A549 (cell line): ENCODE measurements around the gene ZNRF3. TPM values are rescaled to one million over a fixed set of nuclear protein-coding genes. Genes with fewer than 3 reads are reported as not detected.

Experiments used
- ATAC-seq, 2 experiments: fragments of 200-7000 bp in 1 of 2; fragments of >200 bp in 1 of 2; cut with Nextera tagmentation in 1 of 2; cut with Tn5 transposase in 1 of 2; 3 replicates each; pipeline versions ENCODE4 v1.8.0 to v1.9.1; 2018 to 2020; ENCODE audit warnings: mild to moderate bottlenecking in 1 of 2, moderate library complexity in 1 of 2
- CTCF ChIA-PET: fragments of 300-600 bp; sonication (Branson Sonifier 250); formaldehyde crosslinking; extraction: SDS; loops from one replicate; lab custom pipeline; 2021; ENCODE audit warnings: antibody characterized with exemption, inconsistent platforms; lab: Yijun Ruan, JAX
- POLR2A ChIA-PET: fragments of 350-600 bp; formaldehyde crosslinking; extraction: SDS; loops from one replicate; lab custom pipeline; 2021; ENCODE audit warnings: antibody characterized with exemption, inconsistent platforms; lab: Yijun Ruan, JAX
- DNase-seq, 2 experiments: peaks; one replicate each; pipeline versions ENCODE4 v3.0.0 to v3.0.0-alpha.2; 2011 to 2016; ENCODE audit warnings: low read depth in 1 of 2, low spot score in 1 of 2
- FAIRE-seq: peaks from 2 replicates; lab custom pipeline; 2011; peaks lifted over from hg19 to GRCh38; lab: Jason Lieb, UNC
- H3K27ac ChIP-seq, 2 experiments: fragments of >200 bp; sonication (Bioruptor Twin); formaldehyde crosslinking; 3 replicates each; pipeline ENCODE4 v1.5.1; 2016 to 2017
- H3K4me1 ChIP-seq: fragments of >200 bp; sonication (Bioruptor Twin); formaldehyde crosslinking; 3 replicates; pipeline ENCODE4 v1.6.1; 2016
- H3K4me2 ChIP-seq: fragments of >200 bp; sonication (Bioruptor Twin); formaldehyde crosslinking; 3 replicates; pipeline ENCODE4 v1.6.1; 2016
- H3K4me3 ChIP-seq: fragments of >200 bp; sonication (Bioruptor Twin); formaldehyde crosslinking; 3 replicates; pipeline ENCODE4 v1.5.1; 2016
- H3K9me3 ChIP-seq: fragments of >200 bp; sonication (Bioruptor Twin); formaldehyde crosslinking; 3 replicates; pipeline ENCODE4 v1.6.1; 2016
- CBX8 ChIP-seq: fragments of 200-600 bp; sonication (generic); IDR thresholded peaks from 2 replicates; pipeline ENCODE4 v1.6.1; 2016
- EHF ChIP-seq: fragments of 250-450 bp; sonication (Bioruptor Pico); IDR thresholded peaks from 2 replicates; pipeline ENCODE4 v1.5.0; 2020; ENCODE audit warnings: mild to moderate bottlenecking
- FOSB ChIP-seq: fragments of 250-450 bp; sonication (Bioruptor Pico); IDR thresholded peaks from 2 replicates; pipeline ENCODE4 v1.5.0; 2020; ENCODE audit warnings: mild to moderate bottlenecking, moderate library complexity
- GATA3 ChIP-seq: IDR thresholded peaks from 2 replicates; pipeline ENCODE4 v1.6.1; 2012; ENCODE audit warnings: borderline replicate concordance
- JUN ChIP-seq, 2 experiments: fragments of >200 bp; sonication (Bioruptor Twin); formaldehyde crosslinking; IDR thresholded peaks; 2 replicates in 1 of 2; 3 replicates in 1 of 2; pipeline ENCODE4 v1.6.1; 2016 to 2017
- KDM1A ChIP-seq: fragments of 200-600 bp; sonication (generic); IDR thresholded peaks from 2 replicates; pipeline ENCODE4 v1.6.1; 2016; ENCODE audit warnings: low read depth, mild to moderate bottlenecking
- MAZ ChIP-seq: fragments of 150-350 bp; IDR thresholded peaks from 2 replicates; pipeline ENCODE4 v1.6.1; 2014; ENCODE audit warnings: antibody characterized with exemption, low read depth, low read length, borderline replicate concordance
- NFE2L2 ChIP-seq: fragments of 150-350 bp; conservative IDR thresholded peaks from 2 replicates; pipeline ENCODE4 v1.6.1; 2014; ENCODE audit warnings: low read length
- NPAS2 ChIP-seq: fragments of 250-450 bp; sonication (Bioruptor Pico); IDR thresholded peaks from 2 replicates; pipeline ENCODE4 v1.8.0; 2022; ENCODE audit warnings: mild to moderate bottlenecking, moderate library complexity, borderline replicate concordance
- POLR2AphosphoS2 ChIP-seq: conservative IDR thresholded peaks from 2 replicates; pipeline ENCODE4 v1.6.1; 2012; ENCODE audit warnings: low read length, improper control_type of control experiment, inconsistent platforms
- RAD21 ChIP-seq, 2 experiments: fragments of >200 bp in 1 of 2; sonication (Bioruptor Twin) in 1 of 2; formaldehyde crosslinking in 1 of 2; IDR thresholded peaks in 1 of 2; conservative IDR thresholded peaks in 1 of 2; 2 replicates in 1 of 2; 3 replicates in 1 of 2; pipeline ENCODE4 v1.6.1; 2012 to 2018; ENCODE audit warnings: inconsistent platforms in 1 of 2
- RARB ChIP-seq: fragments of 250-450 bp; sonication (Bioruptor Pico); IDR thresholded peaks from 2 replicates; pipeline ENCODE4 v1.8.0; 2021; ENCODE audit warnings: mild to moderate bottlenecking, moderate library complexity
- SREBF2 ChIP-seq: fragments of 450-650 bp; IDR thresholded peaks from 2 replicates; pipeline ENCODE4 v1.6.1; 2014; ENCODE audit warnings: mild to moderate bottlenecking, moderate library complexity
- TFCP2L1 ChIP-seq: fragments of 250-450 bp; sonication (Bioruptor Pico); IDR thresholded peaks from 2 replicates; pipeline ENCODE4 v1.5.0; 2021; ENCODE audit warnings: mild to moderate bottlenecking
- TP53 ChIP-seq: fragments of 250-450 bp; sonication (Bioruptor Pico); IDR thresholded peaks from 2 replicates; pipeline ENCODE4 v1.5.0; 2021; ENCODE audit warnings: mild to moderate bottlenecking, moderate library complexity
- ZC3H11A ChIP-seq: fragments of 450-650 bp; IDR thresholded peaks from 2 replicates; pipeline ENCODE4 v1.6.1; 2014; ENCODE audit warnings: antibody characterized with exemption, mild to moderate bottlenecking
- WGBS: methylation state at CpG from one replicate; pipeline ENCODE4 v1.1.6; 2017; ENCODE audit errors: missing lambda C conversion rate; 5-methylcytosine and 5-hydroxymethylcytosine counted together
- polyA plus RNA-seq, 4 experiments: library from polyadenylated mRNA; depleted of rRNA in 3 of 4; stranded (reverse); fragments of >200 nt; fragmentation: RNase III in 1 of 4; extraction: RNeasy Plus Mini Kit Qiagen cat#74134 plus additional on column Dnase treatment in 1 of 4; gene quantifications; 2 replicates in 3 of 4; 3 replicates in 1 of 4; pipeline ENCODE4 v1.2.3, GENCODE V29; 2011 to 2017
- TF ChIP-seq, protein P1 (sequence below): fragments of >200 bp; sonication (Bioruptor Twin); formaldehyde crosslinking; IDR thresholded peaks from 2 replicates; pipeline ENCODE4 v1.6.1; 2016
- TF ChIP-seq, protein P2 (sequence below): fragments of 250-450 bp; sonication (Bioruptor Pico); IDR thresholded peaks from 2 replicates; pipeline ENCODE4 v1.5.0; 2020; ENCODE audit warnings: low read depth, mild to moderate bottlenecking, moderate library complexity
- TF ChIP-seq, protein P3 (sequence below): fragments of 150-350 bp; IDR thresholded peaks from 2 replicates; pipeline ENCODE4 v1.6.1; 2014; ENCODE audit warnings: low read depth, mild to moderate bottlenecking, low read length
- TF ChIP-seq, protein P4 (sequence below): fragments of >200 bp; sonication (Bioruptor Twin); formaldehyde crosslinking; IDR thresholded peaks from 3 replicates; pipeline ENCODE4 v1.6.1; 2016
- TF ChIP-seq, protein P5 (sequence below): fragments of 450-650 bp; IDR thresholded peaks from 2 replicates; pipeline ENCODE4 v1.6.1; 2014; ENCODE audit warnings: antibody characterized with exemption
- TF ChIP-seq, protein P6 (sequence below): fragments of >200 bp; sonication (Bioruptor Twin); formaldehyde crosslinking; IDR thresholded peaks from 3 replicates; pipeline ENCODE4 v1.5.1; 2016
- TF ChIP-seq, protein P7 (sequence below): IDR thresholded peaks from 2 replicates; pipeline ENCODE4 v1.6.1; 2012
- TF ChIP-seq, protein P8 (sequence below): fragments of 250-450 bp; sonication (Bioruptor Pico); IDR thresholded peaks from 2 replicates; pipeline ENCODE4 v1.5.0; 2021; ENCODE audit warnings: mild to moderate bottlenecking, moderate library complexity, borderline replicate concordance

Gene ZNRF3
- polyA plus RNA-seq, 2 of the 4 experiments (the other 2 are of a cell fraction): 4.6 to 6.9 TPM

DNA sequence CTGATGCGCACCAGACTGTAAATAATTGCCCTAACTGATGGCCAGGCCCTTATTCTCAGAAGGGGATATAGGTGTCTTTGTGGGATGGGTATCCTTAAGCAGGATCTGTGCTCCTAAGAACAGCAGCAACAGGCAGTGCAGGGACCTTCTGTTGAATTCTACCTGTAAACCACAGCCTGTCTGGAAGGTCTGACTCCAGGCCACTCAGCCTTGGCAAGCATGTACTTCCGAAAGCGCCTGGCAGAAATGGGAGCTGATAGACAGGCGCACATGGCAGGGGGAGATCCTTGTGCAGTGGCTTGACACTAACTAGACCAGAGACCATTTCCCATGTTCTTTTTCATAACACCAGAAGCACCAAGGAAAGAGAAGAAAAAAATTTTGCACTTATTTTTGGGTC, 119.2 kb downstream of the ZNRF3 start:
- no peak for DNase-seq
- FAIRE-seq: no peak
- CTCF ChIA-PET: no interaction called here
- H3K4me2 ChIP-seq: no peak overlapping the region
- H3K4me1 ChIP-seq: peaks cover 30% of the 10 kb centered on the region
- no peak overlapping the region for H3K4me3 ChIP-seq
- no peaks in the 10 kb centered on the region for H3K9me3 ChIP-seq
- TF ChIP-seq KDM1A: no peak
- TF ChIP-seq, protein P1, sequence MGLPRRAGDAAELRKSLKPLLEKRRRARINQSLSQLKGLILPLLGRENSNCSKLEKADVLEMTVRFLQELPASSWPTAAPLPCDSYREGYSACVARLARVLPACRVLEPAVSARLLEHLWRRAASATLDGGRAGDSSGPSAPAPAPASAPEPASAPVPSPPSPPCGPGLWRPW: no peak
- no peak for TF ChIP-seq NPAS2 (CRISPR knock-in tag)
- TF ChIP-seq MAZ: no peak
- no peak for TF ChIP-seq POLR2AphosphoS2
- TF ChIP-seq RAD21 (conservative IDR thresholded peaks at IDR 0.05 in 1 of 2, IDR thresholded peaks at IDR 0.05 in 1 of 2): no peak
- no peak for TF ChIP-seq EHF (CRISPR knock-in tag)
- TF ChIP-seq FOSB (CRISPR knock-in tag): no peak
- no peak for TF ChIP-seq RARB (CRISPR knock-in tag)
- ATAC-seq: no peak
- WGBS: 86% methylated on average over 4 of the region's 4 CpGs
- H3K27ac ChIP-seq: 0 out of 6 replicates have a peak overlapping the region, but pooled peaks of 1 of the 2 experiments have one; percentile 28
- POLR2A ChIA-PET: no interaction called here

DNA sequence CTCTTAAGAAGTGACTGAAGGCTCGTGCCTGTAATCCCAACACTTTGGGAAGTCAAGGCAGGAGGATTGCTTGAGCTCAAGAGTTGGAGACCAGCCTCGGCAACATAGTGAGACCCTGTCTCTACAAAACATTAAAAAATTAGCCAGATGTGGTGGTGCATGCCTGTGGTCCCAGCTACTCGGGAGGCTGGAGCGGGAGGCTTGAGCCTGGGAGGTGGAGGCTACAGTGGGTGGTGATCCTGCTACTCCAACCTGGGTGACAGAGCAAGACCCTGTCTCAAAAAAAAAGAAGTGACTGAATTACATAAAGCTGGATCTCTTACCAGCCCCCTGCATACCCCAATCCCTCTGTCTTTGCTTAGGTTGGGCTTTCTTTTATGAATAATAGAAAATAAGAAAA, 120.2 kb downstream of the ZNRF3 start:
- no peak overlapping the region for H3K4me2 ChIP-seq
- ATAC-seq (no peak), FAIRE-seq (no peak), DNase-seq (no peak)
- peak overlapping the region in 1 of 2 experiments; percentile 48; a peak in 1 of 6 replicates for H3K27ac ChIP-seq
- POLR2A ChIA-PET: no interaction called here
- CTCF ChIA-PET: interaction anchor here (1.3 kb wide), 1 partner anchor 37 kb away, joined by 3 read pairs; no protein-coding TSS in a partner anchor
- no peak overlapping the region for H3K4me3 ChIP-seq
- H3K4me1 ChIP-seq: peaks cover 30% of the 10 kb centered on the region
- WGBS: 93% methylated on average over 3 of the region's 4 CpGs
- H3K9me3 ChIP-seq: no peaks in the 10 kb centered on the region
- TF ChIP-seq, protein P2, sequence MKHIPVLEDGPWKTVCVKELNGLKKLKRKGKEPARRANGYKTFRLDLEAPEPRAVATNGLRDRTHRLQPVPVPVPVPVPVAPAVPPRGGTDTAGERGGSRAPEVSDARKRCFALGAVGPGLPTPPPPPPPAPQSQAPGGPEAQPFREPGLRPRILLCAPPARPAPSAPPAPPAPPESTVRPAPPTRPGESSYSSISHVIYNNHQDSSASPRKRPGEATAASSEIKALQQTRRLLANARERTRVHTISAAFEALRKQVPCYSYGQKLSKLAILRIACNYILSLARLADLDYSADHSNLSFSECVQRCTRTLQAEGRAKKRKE (CRISPR knock-in tag): no peak
- TF ChIP-seq, protein P3, sequence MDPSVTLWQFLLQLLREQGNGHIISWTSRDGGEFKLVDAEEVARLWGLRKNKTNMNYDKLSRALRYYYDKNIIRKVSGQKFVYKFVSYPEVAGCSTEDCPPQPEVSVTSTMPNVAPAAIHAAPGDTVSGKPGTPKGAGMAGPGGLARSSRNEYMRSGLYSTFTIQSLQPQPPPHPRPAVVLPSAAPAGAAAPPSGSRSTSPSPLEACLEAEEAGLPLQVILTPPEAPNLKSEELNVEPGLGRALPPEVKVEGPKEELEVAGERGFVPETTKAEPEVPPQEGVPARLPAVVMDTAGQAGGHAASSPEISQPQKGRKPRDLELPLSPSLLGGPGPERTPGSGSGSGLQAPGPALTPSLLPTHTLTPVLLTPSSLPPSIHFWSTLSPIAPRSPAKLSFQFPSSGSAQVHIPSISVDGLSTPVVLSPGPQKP: no peak
- TF ChIP-seq POLR2AphosphoS2 (no peak), TP53 (no peak), FOSB (CRISPR knock-in tag) (no peak), TFCP2L1 (CRISPR knock-in tag) (no peak), CBX8 (no peak), ZC3H11A (no peak), KDM1A (no peak), JUN (IDR thresholded peaks at IDR 0.05) (no peak), SREBF2 (no peak), NFE2L2 (no peak), RAD21 (conservative IDR thresholded peaks at IDR 0.05 in 1 of 2, IDR thresholded peaks at IDR 0.05 in 1 of 2) (no peak), GATA3 (no peak)
- TF ChIP-seq, protein P4, sequence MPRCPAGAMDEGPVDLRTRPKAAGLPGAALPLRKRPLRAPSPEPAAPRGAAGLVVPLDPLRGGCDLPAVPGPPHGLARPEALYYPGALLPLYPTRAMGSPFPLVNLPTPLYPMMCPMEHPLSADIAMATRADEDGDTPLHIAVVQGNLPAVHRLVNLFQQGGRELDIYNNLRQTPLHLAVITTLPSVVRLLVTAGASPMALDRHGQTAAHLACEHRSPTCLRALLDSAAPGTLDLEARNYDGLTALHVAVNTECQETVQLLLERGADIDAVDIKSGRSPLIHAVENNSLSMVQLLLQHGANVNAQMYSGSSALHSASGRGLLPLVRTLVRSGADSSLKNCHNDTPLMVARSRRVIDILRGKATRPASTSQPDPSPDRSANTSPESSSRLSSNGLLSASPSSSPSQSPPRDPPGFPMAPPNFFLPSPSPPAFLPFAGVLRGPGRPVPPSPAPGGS: no peak
- TF ChIP-seq, protein P1: no peak
- TF ChIP-seq, protein P5, sequence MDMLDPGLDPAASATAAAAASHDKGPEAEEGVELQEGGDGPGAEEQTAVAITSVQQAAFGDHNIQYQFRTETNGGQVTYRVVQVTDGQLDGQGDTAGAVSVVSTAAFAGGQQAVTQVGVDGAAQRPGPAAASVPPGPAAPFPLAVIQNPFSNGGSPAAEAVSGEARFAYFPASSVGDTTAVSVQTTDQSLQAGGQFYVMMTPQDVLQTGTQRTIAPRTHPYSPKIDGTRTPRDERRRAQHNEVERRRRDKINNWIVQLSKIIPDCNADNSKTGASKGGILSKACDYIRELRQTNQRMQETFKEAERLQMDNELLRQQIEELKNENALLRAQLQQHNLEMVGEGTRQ: no peak
- TF ChIP-seq, protein P6, sequence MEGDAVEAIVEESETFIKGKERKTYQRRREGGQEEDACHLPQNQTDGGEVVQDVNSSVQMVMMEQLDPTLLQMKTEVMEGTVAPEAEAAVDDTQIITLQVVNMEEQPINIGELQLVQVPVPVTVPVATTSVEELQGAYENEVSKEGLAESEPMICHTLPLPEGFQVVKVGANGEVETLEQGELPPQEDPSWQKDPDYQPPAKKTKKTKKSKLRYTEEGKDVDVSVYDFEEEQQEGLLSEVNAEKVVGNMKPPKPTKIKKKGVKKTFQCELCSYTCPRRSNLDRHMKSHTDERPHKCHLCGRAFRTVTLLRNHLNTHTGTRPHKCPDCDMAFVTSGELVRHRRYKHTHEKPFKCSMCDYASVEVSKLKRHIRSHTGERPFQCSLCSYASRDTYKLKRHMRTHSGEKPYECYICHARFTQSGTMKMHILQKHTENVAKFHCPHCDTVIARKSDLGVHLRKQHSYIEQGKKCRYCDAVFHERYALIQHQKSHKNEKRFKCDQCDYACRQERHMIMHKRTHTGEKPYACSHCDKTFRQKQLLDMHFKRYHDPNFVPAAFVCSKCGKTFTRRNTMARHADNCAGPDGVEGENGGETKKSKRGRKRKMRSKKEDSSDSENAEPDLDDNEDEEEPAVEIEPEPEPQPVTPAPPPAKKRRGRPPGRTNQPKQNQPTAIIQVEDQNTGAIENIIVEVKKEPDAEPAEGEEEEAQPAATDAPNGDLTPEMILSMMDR: no peak
- TF ChIP-seq, protein P7, sequence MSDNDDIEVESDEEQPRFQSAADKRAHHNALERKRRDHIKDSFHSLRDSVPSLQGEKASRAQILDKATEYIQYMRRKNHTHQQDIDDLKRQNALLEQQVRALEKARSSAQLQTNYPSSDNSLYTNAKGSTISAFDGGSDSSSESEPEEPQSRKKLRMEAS: no peak
- TF ChIP-seq, protein P8, sequence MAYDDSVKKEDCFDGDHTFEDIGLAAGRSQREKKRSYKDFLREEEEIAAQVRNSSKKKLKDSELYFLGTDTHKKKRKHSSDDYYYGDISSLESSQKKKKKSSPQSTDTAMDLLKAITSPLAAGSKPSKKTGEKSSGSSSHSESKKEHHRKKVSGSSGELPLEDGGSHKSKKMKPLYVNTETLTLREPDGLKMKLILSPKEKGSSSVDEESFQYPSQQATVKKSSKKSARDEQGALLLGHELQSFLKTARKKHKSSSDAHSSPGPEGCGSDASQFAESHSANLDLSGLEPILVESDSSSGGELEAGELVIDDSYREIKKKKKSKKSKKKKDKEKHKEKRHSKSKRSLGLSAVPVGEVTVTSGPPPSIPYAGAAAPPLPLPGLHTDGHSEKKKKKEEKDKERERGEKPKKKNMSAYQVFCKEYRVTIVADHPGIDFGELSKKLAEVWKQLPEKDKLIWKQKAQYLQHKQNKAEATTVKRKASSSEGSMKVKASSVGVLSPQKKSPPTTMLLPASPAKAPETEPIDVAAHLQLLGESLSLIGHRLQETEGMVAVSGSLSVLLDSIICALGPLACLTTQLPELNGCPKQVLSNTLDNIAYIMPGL (CRISPR knock-in tag): no peak
